ENCODE measurements around the gene DMBX1.

GRCh38 chr1:46487818-46488218 is 1.8 kb upstream of the DMBX1 start:
- TF ChIP-seq CTCF (conservative IDR thresholded peaks at IDR 0.05) (no peak), ZFX (IDR thresholded peaks at IDR 0.05) (no peak)

Data from C4-2B (cell line).